SJSA1 (cell line): ENCODE data around the gene CEACAM19. TPM values are rescaled to one million over a fixed set of nuclear protein-coding genes. Genes with fewer than 3 reads are reported as not detected.
A peak's percentile ranks its signal among the peaks of the same experiment; 100 is the strongest.
"Not testable (repeated sequence)": the region's sequence is repeated elsewhere in the genome, so short reads cannot be mapped to it uniquely, and the experiment has no call there.

Source experiments
- DNase-seq, 2 experiments: peaks; one replicate each; pipeline ENCODE4 v3.0.0-alpha.2; 2015 to 2020; ENCODE audit warnings: low spot score in 2 of 2, low read depth in 1 of 2
- H3K27ac ChIP-seq: fragments of 250-450 bp; sonication (Bioruptor Pico); 2 replicates; pipeline ENCODE4 v1.5.1; 2020; ENCODE audit warnings: mild to moderate bottlenecking, moderate library complexity
- H3K27me3 ChIP-seq: fragments of 250-450 bp; sonication (Bioruptor Pico); replicated peaks from 2 replicates; pipeline ENCODE4 v1.5.1; 2020; ENCODE audit warnings: mild to moderate bottlenecking, moderate library complexity
- H3K36me3 ChIP-seq: fragments of 250-450 bp; sonication (Bioruptor Pico); 2 replicates; pipeline ENCODE4 v1.5.1; 2020; ENCODE audit warnings: mild to moderate bottlenecking
- H3K4me1 ChIP-seq: fragments of 250-450 bp; sonication (Bioruptor Pico); replicated peaks from 2 replicates; pipeline ENCODE4 v1.6.1; 2021; ENCODE audit warnings: mild to moderate bottlenecking
- H3K4me3 ChIP-seq: fragments of 250-450 bp; sonication (Bioruptor Pico); 2 replicates; pipeline ENCODE4 v1.5.1; 2020; ENCODE audit warnings: mild to moderate bottlenecking
- H3K9me3 ChIP-seq: fragments of 250-450 bp; sonication (Bioruptor Pico); replicated peaks from 2 replicates; pipeline ENCODE4 v1.5.1; 2020; ENCODE audit warnings: mild to moderate bottlenecking
- total RNA-seq: library from RNA; depleted of rRNA; stranded (reverse); fragments of >200 nt; shearing (Covaris generic); gene quantifications from 2 replicates; pipeline ENCODE4 v1.2.3, GENCODE V29; 2014

Gene CEACAM19
- total RNA-seq, 1 experiment from 2014 or later = 1.6 TPM

DNA sequence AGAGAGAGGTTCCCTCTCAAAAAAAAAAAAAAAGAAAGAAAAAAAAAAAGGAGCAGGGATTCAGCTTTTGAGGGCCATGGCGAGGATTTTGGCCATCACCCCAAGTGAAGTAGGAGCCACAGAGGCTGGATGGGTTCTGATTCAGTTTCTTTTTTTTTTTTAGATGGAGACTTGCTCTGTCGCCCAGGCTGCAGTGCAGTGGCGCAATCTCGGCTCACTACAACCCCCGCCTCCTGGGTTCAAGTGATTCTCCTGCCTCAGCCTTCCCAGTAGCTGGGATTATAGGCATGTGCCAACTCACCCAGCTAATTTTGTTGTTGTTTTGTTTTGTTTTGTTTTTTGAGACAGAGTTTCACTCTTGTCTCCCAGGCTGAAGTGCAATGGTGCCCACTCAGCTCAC is 50.1 kb downstream of the CEACAM19 start:
- peaks cover 46% of the 10 kb centered on the region for H3K4me1 ChIP-seq
- not testable (repeated sequence) for H3K9me3 ChIP-seq, H3K27ac ChIP-seq, H3K36me3 ChIP-seq, H3K4me3 ChIP-seq, H3K27me3 ChIP-seq, DNase-seq

DNA sequence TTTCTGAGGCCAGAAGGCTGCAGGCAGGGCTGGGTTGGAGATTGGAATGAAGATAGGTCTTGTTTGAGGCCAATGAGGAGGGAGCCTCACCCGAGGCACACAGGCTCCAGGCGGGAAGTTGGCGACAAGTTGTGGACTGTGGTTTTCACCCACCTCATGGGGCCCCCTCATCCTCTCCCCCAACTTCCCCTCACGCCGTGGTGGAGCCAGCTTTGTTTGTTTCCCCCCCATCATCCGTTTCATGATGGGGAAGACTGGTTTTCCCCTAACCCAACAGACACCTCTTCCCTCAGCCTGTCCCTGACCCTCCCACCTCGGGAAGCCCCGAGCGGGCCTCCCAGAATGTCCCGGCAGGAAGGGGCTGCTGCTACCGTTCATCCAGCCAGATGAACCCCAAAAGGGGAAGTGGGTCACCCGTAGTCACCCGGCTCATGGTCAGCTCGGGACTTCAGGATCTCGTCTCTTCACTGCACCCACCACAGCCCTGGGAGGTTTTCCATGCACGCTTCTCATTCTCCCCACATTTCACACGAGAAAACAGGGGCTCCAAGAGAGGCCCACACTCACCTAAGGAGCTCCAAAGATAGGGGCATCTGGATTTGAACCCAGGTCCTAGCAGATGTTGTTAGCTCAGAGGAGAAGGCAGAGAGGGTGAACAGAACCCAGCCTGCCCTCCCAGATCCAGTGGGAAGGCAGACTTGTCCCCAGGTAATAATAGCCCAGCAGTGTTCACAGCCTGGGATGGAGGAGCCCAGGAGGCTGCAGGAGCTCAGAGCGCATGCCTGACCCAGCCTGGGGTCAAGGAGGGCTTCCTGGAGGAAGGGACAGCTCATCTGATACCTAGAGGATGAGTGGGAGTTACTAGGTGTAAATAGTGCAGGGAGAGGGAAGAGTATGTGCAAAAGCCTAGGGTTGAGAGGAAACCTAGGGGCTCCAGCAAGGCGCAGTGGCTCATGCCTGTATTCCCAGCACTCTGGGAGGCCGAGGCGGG is 51.1 kb downstream of the CEACAM19 start:
- H3K4me3 ChIP-seq = no peak overlapping the region
- H3K9me3 ChIP-seq = no peaks in the 10 kb centered on the region
- no peak overlapping the region for H3K27ac ChIP-seq
- no peaks in the 10 kb centered on the region for H3K36me3 ChIP-seq
- DNase-seq = no peak
- no peaks in the 10 kb centered on the region for H3K27me3 ChIP-seq
- H3K4me1 ChIP-seq = peaks cover 46% of the 10 kb centered on the region

DNA sequence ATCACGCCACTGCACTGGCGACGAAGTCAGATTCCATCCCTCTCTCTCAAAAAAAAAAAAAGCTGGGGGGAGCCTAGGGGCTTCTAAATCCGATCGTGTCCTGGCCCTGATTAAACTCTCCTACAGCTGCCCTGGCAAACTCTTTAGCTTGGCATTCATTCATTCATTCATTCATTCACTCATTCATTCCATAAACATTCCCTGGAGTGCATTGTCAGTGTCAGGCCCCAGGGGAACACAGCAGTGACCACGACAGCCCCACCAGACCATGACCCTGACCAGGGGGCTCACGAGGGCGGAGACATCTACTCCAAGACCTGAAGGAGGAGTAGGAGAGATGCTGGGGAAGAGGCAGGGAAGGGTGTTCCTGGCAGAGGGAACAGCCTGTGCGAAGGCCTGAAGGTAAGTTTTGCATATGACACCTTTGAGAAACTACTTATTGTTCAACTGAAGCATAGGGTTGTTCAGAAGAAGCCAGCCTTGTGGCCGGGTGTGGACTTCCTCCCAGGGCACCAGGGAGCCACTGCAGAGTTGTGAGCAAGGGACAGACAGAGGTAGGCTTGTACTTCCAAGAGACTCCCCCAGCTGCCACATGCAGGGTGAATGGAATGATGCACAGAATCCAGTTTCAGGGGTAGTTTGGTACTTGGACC is 52.1 kb downstream of the CEACAM19 start:
- Histone ChIP-seq H3K27ac (no peak overlapping the region), H3K36me3 (no peaks in the 10 kb centered on the region), H3K27me3 (no peaks in the 10 kb centered on the region), H3K9me3 (no peaks in the 10 kb centered on the region), H3K4me1 (peaks cover 41% of the 10 kb centered on the region), H3K4me3 (no peak overlapping the region)
- DNase-seq = no peak

DNA sequence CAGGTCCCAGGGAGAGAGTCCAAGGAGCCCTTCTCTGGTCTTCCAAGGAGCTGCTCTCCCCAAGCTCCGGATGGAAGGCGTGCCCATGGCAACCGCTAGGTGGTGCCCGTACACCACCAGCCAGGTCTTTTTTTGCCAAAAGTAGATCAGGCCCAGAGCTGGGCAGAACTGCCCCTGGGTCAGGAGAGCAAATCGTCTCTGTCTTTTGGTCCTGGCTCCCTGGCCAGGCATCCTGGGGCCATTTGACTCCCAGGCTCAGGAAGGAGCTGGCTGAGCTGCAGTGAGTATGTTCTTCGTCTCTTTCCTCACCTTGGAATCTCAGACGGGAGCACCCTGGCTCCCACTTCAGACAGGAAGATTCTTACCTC is 52.7 kb downstream of the CEACAM19 start:
- H3K9me3 ChIP-seq = no peaks in the 10 kb centered on the region
- H3K27me3 ChIP-seq = no peaks in the 10 kb centered on the region
- peaks cover 36% of the 10 kb centered on the region for H3K4me1 ChIP-seq
- peak; percentile 84 to 86 for DNase-seq
- H3K36me3 ChIP-seq = no peaks in the 10 kb centered on the region
- no peak overlapping the region for H3K27ac ChIP-seq
- H3K4me3 ChIP-seq = no peak overlapping the region

DNA sequence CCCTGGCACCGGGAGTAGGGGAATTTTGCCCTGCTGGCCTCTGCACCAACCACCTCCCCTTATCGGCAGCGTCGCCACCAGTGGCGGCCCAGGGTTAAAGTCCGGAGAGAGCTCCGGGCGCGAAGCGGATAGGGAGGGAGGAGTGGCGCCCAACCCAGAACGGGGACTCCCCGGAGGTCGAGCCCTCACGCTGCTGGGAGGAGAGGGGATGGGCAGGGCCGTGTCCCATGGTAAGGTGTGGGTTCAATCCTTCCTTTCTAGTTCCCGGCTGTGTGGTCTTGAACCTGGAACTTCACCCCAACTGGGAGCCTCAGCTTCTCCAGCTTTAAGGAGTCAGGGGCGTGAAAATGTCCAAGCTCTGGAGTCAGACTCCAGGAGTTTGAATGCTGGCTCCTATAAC is 54.0 kb downstream of the CEACAM19 start:
- H3K27ac ChIP-seq = no peak overlapping the region
- peaks cover 31% of the 10 kb centered on the region for H3K4me1 ChIP-seq
- no peaks in the 10 kb centered on the region for H3K27me3 ChIP-seq
- no peaks in the 10 kb centered on the region for H3K36me3 ChIP-seq
- H3K9me3 ChIP-seq = no peaks in the 10 kb centered on the region
- H3K4me3 ChIP-seq = no peak overlapping the region
- no peak for DNase-seq

DNA sequence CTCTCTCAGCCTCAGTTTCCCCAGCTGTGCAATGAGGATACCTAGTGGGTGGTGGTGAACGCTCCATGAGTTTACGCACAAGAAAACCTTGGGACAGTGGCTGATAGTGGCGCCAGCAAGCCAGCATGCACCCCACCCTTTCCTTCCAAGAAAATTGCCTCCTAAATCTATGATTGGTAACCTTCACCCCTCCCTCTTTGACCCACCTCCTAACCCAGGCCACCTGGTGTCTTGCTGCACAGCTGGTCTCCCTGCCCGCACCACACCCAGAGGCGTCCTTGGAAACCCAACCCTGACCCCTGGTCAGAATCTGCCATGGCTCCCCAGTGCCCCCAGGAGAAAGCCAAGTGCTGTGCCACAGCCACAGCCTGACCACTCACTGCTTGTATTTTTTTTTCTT is 54.4 kb downstream of the CEACAM19 start:
- Histone ChIP-seq H3K9me3 (no peaks in the 10 kb centered on the region), H3K27me3 (no peaks in the 10 kb centered on the region), H3K4me3 (no peak overlapping the region), H3K4me1 (peaks cover 31% of the 10 kb centered on the region), H3K27ac (no peak overlapping the region), H3K36me3 (no peaks in the 10 kb centered on the region)
- no peak for DNase-seq

DNA sequence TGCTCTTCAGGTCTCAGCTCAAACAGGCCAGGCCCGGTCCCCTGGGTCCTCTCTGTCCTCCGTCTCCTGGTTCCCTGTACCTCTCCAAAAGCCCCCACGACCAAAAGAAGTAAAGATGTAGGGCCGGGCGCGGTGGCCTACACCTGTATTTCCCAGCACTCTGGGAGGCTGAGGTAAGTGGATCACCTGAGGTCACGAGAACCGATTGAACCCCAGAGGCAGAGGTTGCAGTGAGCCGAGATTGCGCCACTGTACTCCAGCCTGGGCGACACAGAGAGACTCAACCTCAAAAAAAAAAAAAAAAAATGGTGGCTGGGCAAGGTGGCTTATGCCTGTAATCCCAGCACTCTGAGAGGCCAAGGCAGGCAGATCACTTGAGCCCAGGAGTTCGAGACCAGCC is 55.2 kb downstream of the CEACAM19 start:
- DNase-seq = no peak
- Histone ChIP-seq H3K27me3 (no peaks in the 10 kb centered on the region), H3K4me3 (no peak overlapping the region), H3K36me3 (no peaks in the 10 kb centered on the region), H3K9me3 (no peaks in the 10 kb centered on the region), H3K27ac (no peak overlapping the region), H3K4me1 (peaks cover 30% of the 10 kb centered on the region)

DNA sequence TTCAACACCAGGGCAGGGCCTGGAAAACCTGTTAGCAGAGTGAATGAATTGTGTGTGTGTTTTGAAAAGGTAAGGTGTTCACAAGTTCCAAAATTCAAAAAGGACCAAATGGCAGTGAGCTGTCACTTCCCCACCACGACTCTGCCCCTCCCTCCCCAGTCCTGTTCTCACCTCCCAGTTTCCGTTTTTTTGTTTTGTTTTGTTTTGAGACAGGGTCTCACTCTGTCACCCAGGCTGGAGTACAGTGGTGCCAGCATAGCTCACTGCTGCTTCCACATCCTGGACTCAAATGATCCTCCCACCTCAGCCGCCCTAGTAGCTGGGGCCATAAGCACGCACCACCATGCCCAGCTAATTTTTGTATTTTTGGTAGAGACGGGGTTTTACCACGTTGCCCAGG is 56.9 kb downstream of the CEACAM19 start:
- Histone ChIP-seq H3K27ac (no peak overlapping the region), H3K27me3 (no peaks in the 10 kb centered on the region), H3K36me3 (no peaks in the 10 kb centered on the region), H3K9me3 (no peaks in the 10 kb centered on the region), H3K4me1 (peaks cover 17% of the 10 kb centered on the region), H3K4me3 (no peak overlapping the region)
- DNase-seq = no peak

DNA sequence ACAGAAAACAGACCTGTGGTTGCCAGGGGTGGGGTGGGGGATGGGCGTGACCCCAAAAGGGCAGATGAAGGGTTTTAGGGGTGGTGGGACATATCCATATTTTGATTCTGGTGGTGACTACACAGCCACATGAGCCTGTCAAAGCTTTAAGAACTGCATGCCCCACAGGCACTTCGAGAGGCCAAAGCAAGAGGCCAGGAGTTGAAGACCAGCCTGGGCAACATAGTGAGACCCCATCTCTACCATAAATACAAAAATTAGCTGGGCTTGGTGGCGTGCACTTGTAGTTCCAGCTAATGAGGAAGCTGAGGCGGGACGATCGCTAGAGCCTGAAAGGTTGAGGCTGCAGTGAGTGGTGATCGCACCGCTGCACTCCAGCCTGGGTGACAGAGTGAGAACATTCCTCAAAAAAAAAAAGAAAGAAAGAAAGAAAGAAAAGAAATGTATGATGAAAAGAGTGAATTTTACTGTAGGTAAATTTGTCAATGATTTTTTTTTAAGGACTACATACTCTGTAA is 58.3 kb downstream of the CEACAM19 start:
- Histone ChIP-seq H3K27me3 (no peaks in the 10 kb centered on the region), H3K9me3 (no peaks in the 10 kb centered on the region), H3K4me1 (peaks cover 4% of the 10 kb centered on the region), H3K27ac (no peak overlapping the region), H3K36me3 (no peaks in the 10 kb centered on the region), H3K4me3 (no peak overlapping the region)
- DNase-seq = no peak

DNA sequence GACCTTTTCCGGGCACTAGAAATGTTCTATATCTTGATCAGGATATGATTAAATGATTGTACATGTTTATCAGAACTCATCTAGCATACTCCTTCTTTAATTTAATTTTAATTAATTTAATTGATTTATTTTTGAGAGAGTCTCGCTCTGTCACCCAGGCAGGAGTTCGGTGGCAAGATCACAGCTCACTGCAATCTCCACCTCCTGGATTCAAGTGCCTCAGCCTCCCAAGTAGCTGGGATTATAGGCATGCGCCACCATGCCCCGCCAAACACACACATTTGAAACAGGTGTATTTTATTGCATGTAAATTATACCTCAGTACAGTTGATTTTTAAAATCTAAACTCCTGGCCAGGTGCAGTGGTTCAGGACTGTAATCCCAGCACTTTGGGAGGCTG is 59.8 kb downstream of the CEACAM19 start:
- Histone ChIP-seq H3K36me3 (no peaks in the 10 kb centered on the region), H3K27me3 (no peaks in the 10 kb centered on the region), H3K9me3 (no peaks in the 10 kb centered on the region), H3K4me1 (no peaks in the 10 kb centered on the region), H3K4me3 (no peak overlapping the region), H3K27ac (no peak overlapping the region)
- no peak for DNase-seq

DNA sequence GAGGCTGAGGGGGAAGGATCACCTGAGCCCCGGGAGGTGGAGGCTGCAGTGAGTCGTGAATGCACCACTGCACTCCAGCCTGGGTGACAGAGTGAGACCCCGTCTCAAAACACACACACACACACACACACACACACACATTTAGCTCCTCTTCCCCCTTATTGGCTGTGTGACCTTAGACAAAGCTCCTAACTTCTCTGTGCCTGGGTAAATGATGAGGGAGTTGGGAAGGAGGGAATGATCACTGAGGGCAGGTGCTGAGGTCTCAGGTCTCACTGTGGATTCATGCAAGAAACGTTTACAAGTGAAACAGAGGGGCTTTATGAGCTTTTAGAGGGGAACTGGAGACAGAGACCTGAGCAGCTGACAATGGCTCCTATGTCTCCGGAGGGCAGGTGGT is 60.3 kb downstream of the CEACAM19 start:
- Histone ChIP-seq H3K9me3 (no peaks in the 10 kb centered on the region), H3K4me1 (no peaks in the 10 kb centered on the region), H3K27me3 (no peaks in the 10 kb centered on the region), H3K27ac (no peak overlapping the region), H3K36me3 (no peaks in the 10 kb centered on the region), H3K4me3 (no peak overlapping the region)
- DNase-seq = no peak

DNA sequence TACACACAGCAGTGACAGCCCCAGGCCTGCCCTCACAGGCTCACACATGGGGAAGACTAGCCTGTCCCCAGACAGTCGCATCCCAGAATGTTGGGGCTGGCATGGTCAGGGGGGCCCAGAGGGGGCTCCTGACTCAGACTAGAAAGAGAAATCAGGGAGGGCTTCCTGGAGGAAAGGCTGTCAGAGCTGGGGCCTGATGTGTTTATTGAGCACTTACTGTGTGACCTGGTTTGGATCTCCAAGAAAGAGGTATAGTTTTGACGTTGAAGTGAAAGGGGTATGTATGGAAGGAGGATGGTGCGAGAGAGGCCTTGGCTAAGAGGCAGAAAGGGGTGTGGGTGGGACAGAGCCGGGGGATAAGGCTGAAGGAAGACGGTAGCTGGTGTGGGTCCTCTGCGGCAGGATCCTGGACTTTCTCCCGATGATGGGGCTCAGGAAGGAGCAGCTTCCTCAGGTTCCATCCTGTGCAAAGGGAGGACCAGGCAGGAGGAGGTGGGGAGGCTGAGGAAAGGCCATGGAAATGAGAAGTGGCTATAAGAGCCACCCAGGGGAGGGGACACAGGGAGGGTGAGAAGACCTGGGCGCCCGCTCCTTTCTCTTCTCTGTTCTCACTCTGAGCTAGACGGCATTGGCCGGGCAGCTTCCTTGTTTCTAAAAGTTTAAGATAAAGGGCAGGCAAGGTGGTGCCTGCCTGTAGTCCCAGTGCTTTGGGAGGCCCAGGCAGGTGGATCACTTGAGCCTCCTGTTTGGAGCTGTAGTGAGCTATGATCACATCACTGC is 61.1 kb downstream of the CEACAM19 start:
- no peak overlapping the region for H3K4me3 ChIP-seq
- H3K27me3 ChIP-seq = no peaks in the 10 kb centered on the region
- no peak overlapping the region for H3K27ac ChIP-seq
- no peaks in the 10 kb centered on the region for H3K36me3 ChIP-seq
- H3K4me1 ChIP-seq = no peaks in the 10 kb centered on the region
- no peak for DNase-seq
- no peaks in the 10 kb centered on the region for H3K9me3 ChIP-seq
